B cell (primary cell): Measurements from ENCODE around the gene PRRC2A. TPM values are rescaled to one million over a fixed set of nuclear protein-coding genes. Genes with fewer than 3 reads are reported as not detected.

Experiments used
- ATAC-seq: fragments of 200-7000 bp; cut with Tn5 transposase; one replicate; pipeline ENCODE4 v1.10.0; 2021; ENCODE audit warnings: low read depth, mild to moderate bottlenecking, moderate number of reproducible peaks, moderate library complexity
- CTCF ChIA-PET: fragments of 350-600 bp; sonication (Branson Sonifier 250); formaldehyde crosslinking; loops from one replicate; lab custom pipeline; 2021; ENCODE audit warnings: antibody characterized with exemption, inconsistent platforms; lab: Charles Lee
- POLR2A ChIA-PET: fragments of 350-600 bp; sonication (Branson Sonifier 250); formaldehyde crosslinking; loops from one replicate; lab custom pipeline; 2021; ENCODE audit warnings: antibody characterized with exemption; lab: Charles Lee
- DNase-seq: peaks from one replicate; pipeline ENCODE4 v3.0.0; 2013
- H2AFZ ChIP-seq: 2 replicates; pipeline ENCODE4 v1.6.1; 2012; ENCODE audit warnings: mild to moderate bottlenecking, low read depth, low read length; ENCODE audit not compliant: insufficient read depth, poor library complexity, severe bottlenecking
- H3K27ac ChIP-seq, 2 donors: 1 replicate in 1 of 2; 2 replicates in 1 of 2; pipeline ENCODE4 v1.5.1; 2012 to 2013; ENCODE audit warnings: low read length in 2 of 2, mild to moderate bottlenecking in 2 of 2, moderate library complexity in 1 of 2
- H3K27me3 ChIP-seq, 4 experiments: fragments of 200-600 bp in 1 of 4; sonication (generic) in 1 of 4; replicated peaks in 1 of 4; 1 replicate in 2 of 4; 2 replicates in 2 of 4; pipeline versions ENCODE4 v1.6.1 to v1.7.0; 2013 to 2016; ENCODE audit warnings: low read length in 3 of 4, mild to moderate bottlenecking in 2 of 4, mixed read lengths in 1 of 4, moderate library complexity in 1 of 4; ENCODE audit not compliant: insufficient read depth in 4 of 4, control insufficient read depth in 3 of 4; ENCODE audit errors: control extremely low read depth in 1 of 4
- H3K36me3 ChIP-seq, 2 experiments: replicated peaks in 1 of 2; 1 replicate in 1 of 2; 2 replicates in 1 of 2; pipeline versions ENCODE4 v1.6.1 to v1.7.1; 2013; ENCODE audit warnings: low read length in 1 of 2; ENCODE audit not compliant: insufficient read depth in 2 of 2, control insufficient read depth in 1 of 2; ENCODE audit errors: control extremely low read depth in 1 of 2, extremely low read depth in 1 of 2
- H3K4me1 ChIP-seq, 2 donors: fragments of 200-600 bp in 1 of 2; sonication (generic) in 1 of 2; 1 replicate in 1 of 2; 2 replicates in 1 of 2; pipeline versions ENCODE4 v1.5.1 to v1.6.1; 2013 to 2017; ENCODE audit warnings: low read length in 2 of 2; ENCODE audit not compliant: control insufficient read depth in 2 of 2, insufficient read depth in 2 of 2
- H3K4me2 ChIP-seq: replicated peaks from 2 replicates; pipeline ENCODE3; 2012; ENCODE audit warnings: mild to moderate bottlenecking, low read depth, low read length; ENCODE audit not compliant: poor library complexity, severe bottlenecking
- H3K4me3 ChIP-seq, 5 experiments: fragments of 200-600 bp in 1 of 5; sonication (generic) in 1 of 5; 1 replicate in 3 of 5; 2 replicates in 2 of 5; pipeline versions ENCODE4 v1.5.1 to v1.7.0; 2011 to 2016; ENCODE audit warnings: low read length in 4 of 5, mild to moderate bottlenecking in 4 of 5, low read depth in 2 of 5, control low read depth in 1 of 5, moderate library complexity in 1 of 5; ENCODE audit not compliant: insufficient read depth in 1 of 5; ENCODE audit errors: control extremely low read depth in 1 of 5, extremely low read depth in 1 of 5
- H3K79me2 ChIP-seq: fragments of 200-600 bp; sonication (generic); one replicate; pipeline ENCODE4 v1.6.0; 2016; ENCODE audit warnings: low read length; ENCODE audit not compliant: control insufficient read depth, insufficient read depth
- H3K9ac ChIP-seq: fragments of 200-600 bp; sonication (generic); 2 replicates; pipeline ENCODE4 v1.6.1; 2017; ENCODE audit warnings: mild to moderate bottlenecking, low read length, moderate library complexity
- H3K9me3 ChIP-seq, 3 donors: one replicate each; pipeline versions ENCODE4 v1.6.1 to v1.7.1; 2013; ENCODE audit warnings: low read length in 2 of 3; ENCODE audit not compliant: control insufficient read depth in 2 of 3, insufficient read depth in 1 of 3; ENCODE audit errors: control extremely low read depth in 1 of 3
- H4K20me1 ChIP-seq: 2 replicates; pipeline ENCODE4 v1.6.0; 2012; ENCODE audit warnings: mild to moderate bottlenecking, low read length; ENCODE audit not compliant: insufficient read depth, control insufficient read depth, poor library complexity, severe bottlenecking
- H3K27ac Mint-ChIP-seq: one replicate; pipeline ENCODE4 v1.8.0; 2021; ENCODE audit warnings: mixed read lengths
- H3K27me3 Mint-ChIP-seq: one replicate; pipeline ENCODE4 v1.8.0; 2021; ENCODE audit warnings: mixed read lengths
- H3K4me1 Mint-ChIP-seq: one replicate; pipeline ENCODE4 v1.8.0; 2021; ENCODE audit warnings: mixed read lengths
- H3K4me3 Mint-ChIP-seq: one replicate; pipeline ENCODE4 v1.8.0; 2021; ENCODE audit warnings: mixed read lengths
- H3K9me3 Mint-ChIP-seq: one replicate; pipeline ENCODE4 v1.8.0; 2022; ENCODE audit warnings: mixed read lengths; ENCODE audit not compliant: insufficient read depth
- CTCF ChIP-seq: fragments of 200-600 bp; IDR thresholded peaks from one replicate; pipeline ENCODE4 v1.8.0; 2022; ENCODE audit warnings: antibody characterized with exemption, mild to moderate bottlenecking
- EZH2 ChIP-seq: IDR thresholded peaks from 2 replicates; pipeline ENCODE4 v1.6.1; 2012; ENCODE audit warnings: borderline replicate concordance, low read depth, mild to moderate bottlenecking, moderate library complexity, low read length; ENCODE audit not compliant: insufficient read depth, poor library complexity, severe bottlenecking
- WGBS: methylation state at CpG from one replicate; pipeline ENCODE4 v1.1.5; 2013; ENCODE audit warnings: missing lambda C conversion rate; ENCODE audit not compliant: insufficient coverage; 5-methylcytosine and 5-hydroxymethylcytosine counted together
- intact Hi-C: fragments of 100-400 bp; cut with micrococcal nuclease; formaldehyde crosslinking; loops from one replicate; pipeline ENCODE4 v1.10.0; 2022
- polyA plus RNA-seq: library from polyadenylated mRNA; depleted of rRNA; stranded (reverse); fragments of >200 nt; gene quantifications from 2 replicates; pipeline ENCODE4 v1.2.3, GENCODE V29; 2012
- total RNA-seq, 2 donors: library from RNA; stranded (reverse); fragments of 120-200 nt in 1 of 2; gene quantifications; 1 replicate in 1 of 2; 2 replicates in 1 of 2; pipeline versions ENCODE4 v1.2.3 to v1.2.4, GENCODE V29; 2013 to 2022

The PRRC2A gene
- total and polyA plus RNA-seq, 2 donors (not counting 1 experiment from before 2014, with no cell fraction given), result 153 to 265 TPM

GRCh38 chr6:31661262-31662123 lies 41.0 kb downstream of the PRRC2A start:
- Mint-ChIP-seq H3K4me1 (peaks cover 69% of the 10 kb centered on the region), H3K9me3 (no peaks in the 10 kb centered on the region), H3K27me3 (no peaks in the 10 kb centered on the region), H3K27ac (peak overlapping the region; percentile 89), H3K4me3 (peak overlapping the region; percentile 94)
- TF ChIP-seq EZH2, result no peak
- TF ChIP-seq CTCF, result no peak
- peaks cover 45 to 65% of the 10 kb centered on the region in 2 donors for H3K4me1 ChIP-seq
- H3K4me2 ChIP-seq, result peak overlapping the region; percentile 88
- peaks cover 24% of the 10 kb centered on the region for H4K20me1 ChIP-seq
- peak overlapping the region; percentile 42 to 77 for H3K27ac ChIP-seq
- H3K79me2 ChIP-seq, result peaks cover 87% of the 10 kb centered on the region
- 97% methylated on average over 9 of the region's 12 CpGs for WGBS
- ATAC-seq (no peak), DNase-seq (no peak)
- peaks cover 0 to 44% of the 10 kb centered on the region in 2 experiments for H3K36me3 ChIP-seq
- intact Hi-C loops, result loop anchor here (2.0 kb wide), 1 partner anchor 65 kb away; no protein-coding TSS in a partner anchor
- peak overlapping the region; percentile 69 for H2AFZ ChIP-seq
- peak overlapping the region; percentile 87 for H3K9ac ChIP-seq
- H3K9me3 ChIP-seq, result no peaks in the 10 kb centered on the region
- no peaks in the 10 kb centered on the region for H3K27me3 ChIP-seq
- CTCF ChIA-PET, result interaction anchor here (0.6 to 2.4 kb wide), 10 partner anchors 10 to 1332 kb away, joined by 3 to 10 read pairs (median 3); partner anchors contain the start of gene NFKBIL1
- peak overlapping the region in 3 of 5 experiments; percentile 63 to 98 (median 94) for H3K4me3 ChIP-seq
- POLR2A ChIA-PET, result interaction anchor here (0.5 to 5.9 kb wide), 7 partner anchors 9 to 240 kb away, joined by 3 to 57 read pairs (median 4); partner anchors contain the start of genes BAG6, PRRC2A and ZBTB12
